H1 (cell line): Measurements from ENCODE around the gene TRIM4. TPM values are rescaled to one million over a fixed set of nuclear protein-coding genes. Genes with fewer than 3 reads are reported as not detected.

Source experiments
- CTCF ChIA-PET: fragments of 300-600 bp; sonication (Branson Sonifier 250); formaldehyde crosslinking; loops from one replicate; lab custom pipeline; 2021; ENCODE audit not compliant: partially characterized antibody; lab: Charles Lee
- POLR2A ChIA-PET: fragments of 300-600 bp; sonication (Branson Sonifier 250); formaldehyde crosslinking; loops from one replicate; lab custom pipeline; 2021; ENCODE audit warnings: inconsistent platforms; ENCODE audit not compliant: partially characterized antibody; lab: Charles Lee
- DNase-seq, 2 experiments: peaks; one replicate each; pipeline versions ENCODE4 v3.0.0 to v3.0.0-alpha.2; 2010 to 2022; ENCODE audit warnings: low spot score in 2 of 2, low read depth in 1 of 2, mixed read lengths in 1 of 2
- FAIRE-seq: peaks from 2 replicates; lab custom pipeline; 2011; peaks lifted over from hg19 to GRCh38; lab: Jason Lieb, UNC
- H2AFZ ChIP-seq: 2 replicates; pipeline ENCODE4 v1.8.1; 2012; ENCODE audit warnings: low read length, inconsistent platforms
- H2AK5ac ChIP-seq: 2 replicates; pipeline ENCODE4 v1.6.1; 2013; ENCODE audit warnings: low read depth, low read length
- H2BK120ac ChIP-seq: replicated peaks from 2 replicates; pipeline ENCODE3; 2013; ENCODE audit warnings: low read depth, low read length, inconsistent platforms
- H2BK12ac ChIP-seq: 2 replicates; pipeline ENCODE4 v1.6.1; 2013; ENCODE audit warnings: low read depth, low read length
- H2BK15ac ChIP-seq: 2 replicates; pipeline ENCODE4 v1.6.1; 2013; ENCODE audit warnings: low read length
- H2BK20ac ChIP-seq: 2 replicates; pipeline ENCODE4 v1.6.1; 2013; ENCODE audit warnings: low read length
- H2BK5ac ChIP-seq: 2 replicates; pipeline ENCODE4 v1.6.1; 2013; ENCODE audit warnings: low read depth, low read length
- H3K14ac ChIP-seq: 2 replicates; pipeline ENCODE4 v1.6.1; 2013; ENCODE audit warnings: inconsistent platforms; ENCODE audit not compliant: insufficient read length
- H3K18ac ChIP-seq: 2 replicates; pipeline ENCODE4 v1.6.1; 2013; ENCODE audit warnings: low read length; ENCODE audit errors: extremely low read depth
- H3K23ac ChIP-seq: 2 replicates; pipeline ENCODE4 v1.6.1; 2013; ENCODE audit warnings: inconsistent platforms; ENCODE audit not compliant: insufficient read length
- H3K23me2 ChIP-seq: 2 replicates; pipeline ENCODE4 v1.6.1; 2013; ENCODE audit warnings: low read depth, low read length
- H3K27ac ChIP-seq: 2 replicates; pipeline ENCODE4 v1.6.1; 2011; ENCODE audit warnings: low read depth, low read length, inconsistent platforms
- H3K27me3 ChIP-seq, 4 experiments: replicated peaks in 1 of 4; 1 replicate in 1 of 4; 2 replicates in 3 of 4; pipeline versions ENCODE4 v1.6.1 to v1.8.1; 2011 to 2013; ENCODE audit warnings: low read length in 3 of 4, mild to moderate bottlenecking in 3 of 4, inconsistent platforms in 2 of 4, mixed read lengths in 2 of 4, moderate library complexity in 1 of 4; ENCODE audit not compliant: control insufficient read depth in 3 of 4, insufficient read depth in 3 of 4; ENCODE audit errors: extremely low read depth in 1 of 4
- H3K36me3 ChIP-seq, 4 experiments: 2 replicates each; pipeline versions ENCODE4 v1.6.1 to v1.8.1; 2011 to 2013; ENCODE audit warnings: mild to moderate bottlenecking in 4 of 4, low read length in 3 of 4, moderate library complexity in 2 of 4, control low read depth in 1 of 4, inconsistent platforms in 1 of 4; ENCODE audit not compliant: insufficient read depth in 4 of 4, control insufficient read depth in 2 of 4
- H3K4ac ChIP-seq: replicated peaks from 2 replicates; pipeline ENCODE3; 2013; ENCODE audit warnings: low read length, low read depth, mixed read lengths, inconsistent platforms; ENCODE audit not compliant: insufficient read length
- H3K4me1 ChIP-seq, 4 experiments: replicated peaks in 1 of 4; 1 replicate in 1 of 4; 2 replicates in 3 of 4; pipeline versions ENCODE4 v1.6.1 to v1.8.1; 2011 to 2013; ENCODE audit warnings: low read length in 3 of 4, inconsistent platforms in 2 of 4, mixed read lengths in 1 of 4; ENCODE audit not compliant: insufficient read depth in 4 of 4, control insufficient read depth in 3 of 4
- H3K4me2 ChIP-seq, 2 experiments: 2 replicates each; pipeline versions ENCODE4 v1.6.1 to v1.8.1; 2011 to 2013; ENCODE audit warnings: low read depth in 2 of 2, low read length in 2 of 2, control low read depth in 1 of 2, inconsistent platforms in 1 of 2, mild to moderate bottlenecking in 1 of 2; ENCODE audit not compliant: insufficient read depth in 1 of 2
- H3K4me3 ChIP-seq, 4 experiments: fragments of 200-600, 300-600 bp in 1 of 4; sonication (generic), shearing (Covaris generic), sonication (Bioruptor Twin) in 1 of 4; 2 replicates each; pipeline versions ENCODE4 v1.5.1 to v1.8.1; 2011 to 2016; ENCODE audit warnings: low read length in 4 of 4, low read depth in 3 of 4, control low read depth in 2 of 4, inconsistent platforms in 2 of 4, mild to moderate bottlenecking in 2 of 4, mixed read lengths in 1 of 4, moderate library complexity in 1 of 4; ENCODE audit not compliant: insufficient read depth in 2 of 4; ENCODE audit errors: extremely low read depth in 1 of 4
- H3K56ac ChIP-seq: replicated peaks from 2 replicates; pipeline ENCODE3; 2013; ENCODE audit warnings: low read depth, mild to moderate bottlenecking, mixed read lengths, low read length, inconsistent platforms; ENCODE audit not compliant: insufficient read length
- H3K79me1 ChIP-seq: 2 replicates; pipeline ENCODE4 v1.6.1; 2013; ENCODE audit warnings: low read depth, low read length, control low read depth
- H3K79me2 ChIP-seq, 2 experiments: 2 replicates each; pipeline versions ENCODE4 v1.6.1 to v1.8.1; 2012 to 2013; ENCODE audit warnings: low read length in 2 of 2, mild to moderate bottlenecking in 2 of 2, inconsistent platforms in 1 of 2; ENCODE audit not compliant: insufficient read depth in 2 of 2, control insufficient read depth in 1 of 2
- H3K9ac ChIP-seq, 4 experiments: replicated peaks in 1 of 4; 1 replicate in 1 of 4; 2 replicates in 3 of 4; pipeline versions ENCODE4 v1.6.1 to v1.8.1; 2011 to 2013; ENCODE audit warnings: low read depth in 3 of 4, low read length in 3 of 4, control low read depth in 2 of 4, mild to moderate bottlenecking in 2 of 4, moderate library complexity in 2 of 4, inconsistent platforms in 1 of 4; ENCODE audit errors: extremely low read depth in 1 of 4
- H3K9me3 ChIP-seq, 2 experiments: 2 replicates each; pipeline versions ENCODE4 v1.6.1 to v1.8.1; 2012 to 2013; ENCODE audit warnings: mild to moderate bottlenecking in 2 of 2, moderate library complexity in 2 of 2, control low read depth in 1 of 2, inconsistent platforms in 1 of 2, low read depth in 1 of 2, low read length in 1 of 2, mixed read lengths in 1 of 2; ENCODE audit not compliant: insufficient read depth in 2 of 2
- H4K20me1 ChIP-seq, 2 experiments: replicated peaks in 1 of 2; 2 replicates each; pipeline versions ENCODE3 to v1.8.1; 2011 to 2013; ENCODE audit warnings: inconsistent platforms in 2 of 2, low read length in 2 of 2, mild to moderate bottlenecking in 1 of 2; ENCODE audit not compliant: insufficient read depth in 2 of 2, control insufficient read depth in 1 of 2
- H4K5ac ChIP-seq: 2 replicates; pipeline ENCODE4 v1.6.1; 2013; ENCODE audit warnings: low read length, low read depth, mixed read lengths, inconsistent platforms; ENCODE audit not compliant: insufficient read length
- H4K8ac ChIP-seq: 2 replicates; pipeline ENCODE4 v1.8.0; 2013; ENCODE audit warnings: mild to moderate bottlenecking, moderate library complexity, low read length, inconsistent platforms; ENCODE audit not compliant: insufficient read depth; ENCODE audit errors: extremely low read depth
- H4K91ac ChIP-seq: replicated peaks from 2 replicates; pipeline ENCODE3; 2013; ENCODE audit warnings: low read length, mixed read lengths, inconsistent platforms; ENCODE audit not compliant: insufficient read length
- BRCA1 ChIP-seq: IDR thresholded peaks from 2 replicates; pipeline ENCODE4 v1.6.1; 2012; ENCODE audit warnings: low read depth, low read length, improper control_type of control experiment
- CBX5 ChIP-seq: fragments of 300-800, 300-1000 bp; sonication (generic); IDR thresholded peaks from 2 replicates; pipeline ENCODE4 v1.7.1; 2016; ENCODE audit warnings: antibody characterized with exemption, low read length, low read depth
- KDM4A ChIP-seq: IDR thresholded peaks from one replicate; pipeline ENCODE4 v1.7.1; 2012; ENCODE audit warnings: low read depth, mild to moderate bottlenecking, moderate library complexity, low read length, inconsistent platforms; ENCODE audit not compliant: severe bottlenecking
- NANOG ChIP-seq: IDR thresholded peaks from 2 replicates; pipeline ENCODE4 v1.6.1; 2011; ENCODE audit warnings: low read length, low read depth, mild to moderate bottlenecking, inconsistent platforms; ENCODE audit not compliant: insufficient read depth, poor library complexity, severe bottlenecking
- POU5F1 ChIP-seq: IDR thresholded peaks from 2 replicates; pipeline ENCODE4 v1.6.1; 2011; ENCODE audit warnings: low read depth, mild to moderate bottlenecking, low read length, moderate library complexity
- RBBP5 ChIP-seq: IDR thresholded peaks from 2 replicates; pipeline ENCODE4 v1.7.1; 2012; ENCODE audit warnings: low read depth, mild to moderate bottlenecking, inconsistent platforms, low read length, moderate library complexity, borderline replicate concordance
- RFX5 ChIP-seq: IDR thresholded peaks from 2 replicates; pipeline ENCODE4 v1.6.1; 2011; ENCODE audit warnings: low read depth, low read length, improper control_type of control experiment, borderline replicate concordance
- TEAD4 ChIP-seq: IDR thresholded peaks from 2 replicates; pipeline ENCODE4 v1.6.1; 2012; ENCODE audit warnings: low read depth, low read length, inconsistent platforms, mixed read lengths
- WGBS, 2 experiments: shearing (Covaris generic) in 1 of 2; methylation state at CpG; one replicate each; pipeline versions ENCODE4 v1.1.6 to v1.1.7; 2013 to 2015; ENCODE audit warnings: low lambda C conversion rate in 2 of 2, mixed read lengths in 2 of 2, inconsistent platforms in 1 of 2, low coverage in 1 of 2, missing lambda C conversion rate in 1 of 2; ENCODE audit not compliant: insufficient replicate concordance in 2 of 2, insufficient coverage in 1 of 2, insufficient read length in 1 of 2; ENCODE audit errors: extremely low coverage in 1 of 2, missing lambda C conversion rate in 1 of 2; 5-methylcytosine and 5-hydroxymethylcytosine counted together
- polyA plus RNA-seq, 7 experiments: library from polyadenylated mRNA; depleted of rRNA in 3 of 7; stranded (reverse) in 5 of 7; unstranded in 2 of 7; fragments of >200 nt in 5 of 7; fragments of 200-250 nt in 2 of 7; gene quantifications; 1 replicate in 5 of 7; 2 replicates in 1 of 7; 4 replicates in 1 of 7; pipeline versions ENCODE4 v1.2.1 to v1.2.3, GENCODE V29; 2011 to 2013; ENCODE audit warnings: missing spikeins in 2 of 7, mixed read lengths in 2 of 7
- total RNA-seq: library from RNA; stranded (reverse); fragmentation: NEBNext Ultra II Directional; extraction: Animal tissue kit (Norgen Biotek cat#: 25700); gene quantifications from 2 replicates; pipeline ENCODE4 v1.2.1, GENCODE V29; 2021
- TF ChIP-seq, protein P1 (sequence below): IDR thresholded peaks from 2 replicates; pipeline ENCODE4 v1.6.1; 2012; ENCODE audit warnings: inconsistent platforms

Gene TRIM4
- total and polyA plus RNA-seq, 2 of the 8 experiments (the other 6 are each of a cell fraction or from before 2014, with no cell fraction given): 0.03 to 7.3 TPM

DNA sequence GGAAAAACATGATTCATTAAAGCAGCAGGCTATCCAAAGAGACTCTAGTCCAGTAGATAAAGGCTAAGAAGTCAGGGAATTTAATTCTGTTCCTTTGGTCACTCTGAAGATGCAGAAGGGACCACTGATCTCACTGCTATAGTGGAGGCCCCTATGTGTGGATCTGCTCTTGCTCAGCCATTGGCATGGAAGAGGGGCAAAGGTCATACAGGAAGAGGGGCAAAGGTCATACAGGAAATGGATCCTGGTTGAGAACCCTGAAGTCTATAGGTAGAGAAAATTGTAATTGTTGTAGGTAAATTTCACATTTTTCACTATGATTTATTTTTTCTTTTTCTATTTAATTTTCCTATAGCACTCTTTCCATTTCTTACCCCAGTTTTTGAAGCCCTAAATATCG, 64.1 kb downstream of the TRIM4 start:
- no peak overlapping the region for H3K14ac ChIP-seq
- H3K56ac ChIP-seq: no peak overlapping the region
- POLR2A ChIA-PET: no interaction called here
- H3K23ac ChIP-seq: no peak overlapping the region
- no peak overlapping the region for H2BK120ac ChIP-seq
- no peak overlapping the region for H2AK5ac ChIP-seq
- no peak for DNase-seq
- H3K79me2 ChIP-seq: no peaks in the 10 kb centered on the region
- H3K36me3 ChIP-seq: no peaks in the 10 kb centered on the region
- FAIRE-seq: no peak
- CTCF ChIA-PET: no interaction called here
- no peaks in the 10 kb centered on the region for H3K9me3 ChIP-seq
- no peak overlapping the region for H4K8ac ChIP-seq
- H3K79me1 ChIP-seq: no peaks in the 10 kb centered on the region
- no peak overlapping the region for H2BK20ac ChIP-seq
- no peak overlapping the region for H3K4me3 ChIP-seq
- H3K4me1 ChIP-seq: no peaks in the 10 kb centered on the region
- H3K4ac ChIP-seq: no peak overlapping the region
- H3K4me2 ChIP-seq: no peak overlapping the region
- no peak overlapping the region for H2BK15ac ChIP-seq
- H3K9ac ChIP-seq: no peak overlapping the region
- no peak overlapping the region for H2BK5ac ChIP-seq
- no peak overlapping the region for H2AFZ ChIP-seq
- 79% methylated on average over 1 of the region's 1 CpG; no CpG with 5 or more reads in 1 of the 2 experiments for WGBS, 2 experiments
- no peaks in the 10 kb centered on the region for H3K23me2 ChIP-seq
- no peak overlapping the region for H4K5ac ChIP-seq
- no peaks in the 10 kb centered on the region for H3K27me3 ChIP-seq
- H3K18ac ChIP-seq: no peak overlapping the region
- H3K27ac ChIP-seq: no peak overlapping the region
- H4K20me1 ChIP-seq: no peaks in the 10 kb centered on the region
- TF ChIP-seq TEAD4 (no peak), NANOG (no peak), POU5F1 (no peak), RBBP5 (no peak), RFX5 (no peak), KDM4A (no peak), BRCA1 (no peak), CBX5 (no peak)
- TF ChIP-seq, protein P1, sequence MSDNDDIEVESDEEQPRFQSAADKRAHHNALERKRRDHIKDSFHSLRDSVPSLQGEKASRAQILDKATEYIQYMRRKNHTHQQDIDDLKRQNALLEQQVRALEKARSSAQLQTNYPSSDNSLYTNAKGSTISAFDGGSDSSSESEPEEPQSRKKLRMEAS: no peak
- TF ChIP-seq, all 59 proteins: peak for 0
- Histone ChIP-seq H2BK12ac (no peak overlapping the region), H4K91ac (no peak overlapping the region)
